Testis (tissue), 2 donors: Measurements from ENCODE around the gene STK39.
"Not testable (repeated sequence)": the region's sequence is repeated elsewhere in the genome, so short reads cannot be mapped to it uniquely, and the experiment has no call there.

ENCODE experiments used
- POLR2A ChIP-seq: fragments of 450-650 bp; IDR thresholded peaks from one replicate; pipeline ENCODE4 v1.6.1; 2017; ENCODE audit warnings: antibody characterized with exemption, mild to moderate bottlenecking, moderate library complexity
- TF ChIP-seq, protein P1 (sequence below), 3 experiments: fragments of 450-650 bp in 2 of 3; fragments of 200-600 bp in 1 of 3; sonication (generic) in 1 of 3; IDR thresholded peaks; one replicate each; pipeline ENCODE4 v1.5.1; 2016 to 2019; ENCODE audit warnings: antibody characterized with exemption in 3 of 3, mild to moderate bottlenecking in 2 of 3, moderate library complexity in 1 of 3

DNA sequence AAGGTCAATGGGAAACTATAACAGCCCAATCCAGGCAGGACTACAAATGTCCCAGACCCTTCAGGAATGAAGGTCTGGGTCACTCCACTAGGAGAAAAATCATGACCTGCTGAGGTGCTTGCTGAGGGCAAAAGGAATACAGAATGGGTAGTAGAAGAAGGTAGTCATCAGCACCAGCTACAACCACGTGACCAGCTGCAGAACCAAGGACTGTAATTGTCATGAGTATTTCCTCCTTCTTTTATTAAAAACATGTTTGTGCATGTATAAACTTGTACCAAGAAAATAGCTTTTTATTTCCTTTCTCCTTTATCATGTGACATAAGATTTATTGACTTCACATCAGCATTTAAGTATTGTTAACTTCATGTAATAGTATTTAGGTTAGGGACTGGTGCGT, 15.5 kb upstream of the STK39 start:
- TF ChIP-seq, protein P1, sequence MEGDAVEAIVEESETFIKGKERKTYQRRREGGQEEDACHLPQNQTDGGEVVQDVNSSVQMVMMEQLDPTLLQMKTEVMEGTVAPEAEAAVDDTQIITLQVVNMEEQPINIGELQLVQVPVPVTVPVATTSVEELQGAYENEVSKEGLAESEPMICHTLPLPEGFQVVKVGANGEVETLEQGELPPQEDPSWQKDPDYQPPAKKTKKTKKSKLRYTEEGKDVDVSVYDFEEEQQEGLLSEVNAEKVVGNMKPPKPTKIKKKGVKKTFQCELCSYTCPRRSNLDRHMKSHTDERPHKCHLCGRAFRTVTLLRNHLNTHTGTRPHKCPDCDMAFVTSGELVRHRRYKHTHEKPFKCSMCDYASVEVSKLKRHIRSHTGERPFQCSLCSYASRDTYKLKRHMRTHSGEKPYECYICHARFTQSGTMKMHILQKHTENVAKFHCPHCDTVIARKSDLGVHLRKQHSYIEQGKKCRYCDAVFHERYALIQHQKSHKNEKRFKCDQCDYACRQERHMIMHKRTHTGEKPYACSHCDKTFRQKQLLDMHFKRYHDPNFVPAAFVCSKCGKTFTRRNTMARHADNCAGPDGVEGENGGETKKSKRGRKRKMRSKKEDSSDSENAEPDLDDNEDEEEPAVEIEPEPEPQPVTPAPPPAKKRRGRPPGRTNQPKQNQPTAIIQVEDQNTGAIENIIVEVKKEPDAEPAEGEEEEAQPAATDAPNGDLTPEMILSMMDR (IDR thresholded peaks at IDR 0.05) = not testable (repeated sequence)
- TF ChIP-seq POLR2A = not testable (repeated sequence)
